Stimulated activated CD8-positive, alpha-beta memory T cell treated with anti-CD3 and anti-CD28 coated beads, Interleukin-15, amount 100 ng/mL, for 1 hour (primary cell): ENCODE results near the gene ST8SIA6.
A peak's percentile ranks its signal among the peaks of the same experiment; 100 is the strongest.
"Not testable (repeated sequence)": the region's sequence is repeated elsewhere in the genome, so short reads cannot be mapped to it uniquely, and the experiment has no call there.

Experiments
- DNase-seq: peaks from one replicate; pipeline ENCODE4 v3.0.0-alpha.2; 2020; ENCODE audit warnings: low read depth

ST8SIA6 gene

DNA sequence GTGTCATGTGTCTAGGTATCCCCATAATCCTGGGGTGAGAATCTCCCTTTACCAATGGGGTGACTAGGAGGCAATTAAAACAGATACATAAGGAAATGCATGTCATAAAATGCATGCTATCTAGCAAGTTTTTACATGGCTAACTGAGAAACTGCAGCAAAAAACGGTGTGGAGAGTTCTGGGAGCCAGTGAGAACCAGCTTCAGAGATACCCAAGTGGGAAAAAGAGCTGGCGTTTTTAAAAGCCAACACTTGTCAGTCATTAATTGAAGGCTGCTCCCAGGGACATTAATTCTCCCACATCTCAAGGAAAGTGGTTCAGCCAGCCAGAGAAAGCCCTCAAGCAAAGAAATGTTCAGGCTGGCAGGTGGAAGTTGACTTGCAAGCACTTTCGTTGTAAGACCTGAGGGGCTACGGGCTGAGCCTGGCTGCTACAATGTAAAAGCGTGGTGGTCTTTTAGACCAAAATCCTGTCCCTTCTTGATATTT lies 28.1 kb downstream of the ST8SIA6 start:
- no peak for DNase-seq

DNA sequence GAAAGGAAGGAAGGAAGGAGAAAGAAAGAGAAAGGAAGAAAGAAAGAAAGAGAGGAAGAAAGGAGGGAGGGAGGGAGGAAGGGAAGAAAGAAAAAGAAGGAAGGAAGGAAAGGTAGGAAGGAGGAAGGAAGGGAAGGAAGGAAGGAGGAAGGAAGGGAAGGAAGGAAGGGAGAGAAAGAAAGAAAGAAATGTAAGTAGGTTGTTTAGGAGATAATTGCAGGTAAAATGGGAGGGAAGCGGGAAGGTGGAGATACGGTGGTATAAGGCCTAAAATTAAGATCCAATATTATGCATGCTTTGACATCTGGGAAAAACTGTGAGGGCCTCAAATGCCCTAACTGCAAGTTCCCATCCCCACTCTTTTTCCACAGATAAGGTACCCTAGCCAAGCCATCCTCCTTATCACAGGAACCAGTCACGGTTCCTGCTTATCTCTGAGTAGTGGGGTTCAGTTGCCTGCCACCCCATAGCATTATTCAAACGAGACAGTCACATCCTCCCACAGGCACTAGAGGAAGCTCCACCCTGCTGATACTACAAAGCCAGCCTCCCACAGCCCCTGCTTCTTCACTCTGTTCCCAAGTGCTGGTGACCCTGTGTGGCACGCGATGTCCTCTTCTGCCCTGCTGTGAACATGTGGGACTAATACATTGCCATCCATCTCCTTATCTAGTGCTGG lies 28.7 kb downstream of the ST8SIA6 start:
- peak; percentile 8 for DNase-seq

GRCh38 chr10:17423632-17424186 lies 30.7 kb downstream of the ST8SIA6 start:
- no peak for DNase-seq

DNA sequence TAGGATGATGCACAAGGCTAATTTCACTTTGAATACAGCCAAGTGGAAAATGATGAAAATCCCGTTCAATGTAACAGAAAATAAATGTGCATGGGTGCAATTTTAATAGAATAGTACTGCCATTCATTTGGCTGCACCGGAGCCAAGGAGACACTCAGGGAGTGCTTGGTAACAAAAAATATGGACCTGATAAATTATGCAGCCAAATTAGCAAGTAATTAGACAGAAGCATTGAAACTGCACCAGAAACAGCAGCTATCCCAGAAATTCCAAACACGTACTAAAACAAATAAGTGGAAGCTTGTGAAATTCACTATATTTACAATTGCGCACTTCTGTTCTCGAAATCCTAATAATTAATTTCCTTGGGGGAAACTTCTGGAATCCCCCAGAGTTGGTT lies 31.5 kb downstream of the ST8SIA6 start:
- DNase-seq, result no peak

DNA sequence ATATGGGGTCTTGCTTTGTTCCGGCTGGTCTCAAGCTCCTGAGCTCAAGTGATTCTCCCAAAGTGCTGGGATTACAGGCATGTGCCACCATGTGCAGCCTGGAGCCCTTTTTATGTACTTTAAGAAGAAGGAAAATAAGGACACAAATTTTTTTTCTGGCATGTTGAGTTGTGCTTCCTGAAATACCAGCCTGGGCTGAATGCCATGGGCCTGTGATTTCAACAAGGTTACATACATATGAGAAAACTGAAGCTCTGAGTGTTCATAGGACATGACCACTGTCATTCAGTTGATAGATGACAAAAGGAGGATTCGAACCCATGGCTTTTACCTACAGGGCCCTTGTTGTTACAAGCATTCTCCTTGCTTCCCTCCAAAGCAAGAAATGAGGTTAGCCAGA lies 36.1 kb downstream of the ST8SIA6 start:
- no peak for DNase-seq

- DNase-seq, result no peak
Observed at GRCh38 chr10:17416442-17417211, 37.8 kb downstream of the ST8SIA6 start.

DNA sequence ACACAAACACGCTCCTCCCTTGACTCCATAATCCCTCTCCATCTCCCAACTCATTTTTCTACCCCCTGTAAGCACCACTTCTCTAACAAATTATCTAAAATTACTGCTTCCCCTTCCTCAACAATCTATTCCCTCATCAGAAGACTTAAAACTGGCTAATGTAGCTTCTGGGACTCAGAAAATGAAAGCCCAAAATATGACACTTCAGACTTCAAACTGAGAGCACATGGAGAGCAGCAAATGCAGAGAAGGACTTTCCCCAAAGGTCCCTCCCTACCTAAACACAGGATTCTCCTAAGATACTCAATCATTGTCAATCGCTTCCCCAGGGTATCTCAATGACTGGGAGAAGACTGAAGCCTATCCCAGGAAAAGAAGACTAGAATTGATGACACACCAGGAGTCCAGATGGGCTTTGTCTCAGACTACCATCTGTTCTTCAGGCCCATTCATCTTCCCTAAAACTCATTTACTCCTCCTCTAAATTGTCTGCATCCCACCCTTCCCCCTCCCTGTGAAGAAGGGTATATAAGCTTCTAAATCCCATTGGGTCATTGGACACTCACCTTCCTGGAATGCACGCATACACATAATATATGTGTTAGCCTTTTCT lies 39.2 kb downstream of the ST8SIA6 start:
- DNase-seq, result no peak

- DNase-seq, result no peak
Observed at GRCh38 chr10:17414484-17414883, 39.9 kb downstream of the ST8SIA6 start.

GRCh38 chr10:17413876-17414275 lies 40.5 kb downstream of the ST8SIA6 start:
- no peak for DNase-seq

DNA sequence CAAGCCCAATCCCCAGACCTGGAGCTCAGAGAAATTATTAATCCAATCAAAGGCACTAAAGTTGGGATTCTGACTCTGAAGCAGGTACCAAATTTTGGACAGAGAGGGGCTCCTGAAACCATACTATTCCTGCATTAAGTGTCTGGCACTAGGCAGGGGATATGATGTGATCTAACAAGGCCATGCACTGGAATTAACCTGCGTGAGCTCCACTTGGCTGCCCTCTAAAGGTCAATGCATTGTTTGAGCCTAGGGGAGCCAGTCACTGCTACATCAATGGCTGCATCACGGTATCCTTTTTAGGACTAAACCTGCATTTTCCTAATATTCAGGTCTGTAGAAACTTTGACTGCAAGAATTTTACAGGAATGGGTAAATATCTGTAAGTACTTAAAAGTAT lies 42.1 kb downstream of the ST8SIA6 start:
- no peak for DNase-seq

DNA sequence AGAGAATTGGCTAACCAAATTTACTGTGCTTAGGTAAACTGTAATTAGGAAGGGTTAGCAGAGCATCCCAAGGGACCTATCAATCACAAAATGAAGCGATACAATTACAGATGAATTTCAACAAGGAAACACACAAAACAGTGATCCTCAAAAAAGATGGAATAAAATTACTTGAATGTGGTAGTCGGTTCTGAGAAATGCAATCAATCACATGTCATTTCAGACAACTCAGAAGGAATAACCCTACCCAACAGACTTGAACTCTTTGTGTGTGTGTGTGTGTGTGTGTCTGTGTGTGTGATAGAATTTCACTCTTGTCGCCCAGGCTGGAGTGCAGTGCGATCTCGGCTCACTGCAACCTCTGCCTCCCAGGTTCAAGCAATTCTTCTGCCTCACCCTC lies 43.5 kb downstream of the ST8SIA6 start:
- no peak for DNase-seq

DNA sequence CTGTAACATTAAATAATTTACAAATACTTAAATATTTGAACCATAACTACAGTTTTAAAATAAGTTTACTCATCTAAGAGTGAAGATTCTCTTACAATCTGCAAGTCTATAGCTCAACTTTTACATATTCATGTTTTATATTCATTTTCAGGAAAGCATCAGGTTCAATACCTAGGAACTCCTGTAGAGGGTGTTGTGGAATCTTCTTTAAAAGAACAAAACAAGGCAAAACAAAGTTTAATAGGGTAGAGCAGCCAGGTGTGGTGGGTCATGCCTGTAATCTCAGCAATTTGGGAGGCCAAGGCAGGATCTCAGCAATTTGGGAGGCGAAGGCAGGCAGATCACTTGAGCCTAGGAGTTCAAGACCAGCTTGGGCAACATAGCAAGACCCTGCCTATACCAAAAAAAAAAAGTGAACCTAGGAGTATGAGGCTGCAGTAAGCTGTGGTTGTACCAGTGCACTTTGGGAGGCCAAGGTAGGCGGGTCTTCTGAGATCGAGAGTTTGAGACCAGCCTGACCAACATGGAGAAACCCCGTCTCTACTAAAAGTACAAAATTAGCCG lies 45.1 kb downstream of the ST8SIA6 start:
- no peak for DNase-seq

DNA sequence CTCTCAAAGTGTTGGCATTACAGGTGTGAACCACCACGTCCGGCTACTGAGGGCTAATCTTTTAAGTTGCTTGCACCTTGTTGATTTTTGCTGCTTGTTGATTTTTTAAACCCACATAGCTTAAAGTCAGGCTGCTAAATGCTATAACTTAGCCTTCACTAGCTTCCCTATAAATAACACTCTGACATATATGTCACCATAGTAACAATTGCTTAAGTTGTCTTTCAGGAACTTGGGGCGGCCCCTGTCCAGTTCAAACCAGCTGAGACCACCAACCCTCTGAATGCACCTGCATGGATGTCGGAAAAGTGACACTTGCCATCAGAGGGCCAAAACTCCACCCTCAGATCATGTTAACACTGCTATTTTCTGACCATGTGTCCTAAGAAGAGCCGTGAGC lies 47.3 kb downstream of the ST8SIA6 start:
- no peak for DNase-seq

- DNase-seq, result no peak
Observed at GRCh38 chr10:17406036-17406834, 48.2 kb downstream of the ST8SIA6 start.

GRCh38 chr10:17403161-17403560 lies 51.2 kb downstream of the ST8SIA6 start:
- DNase-seq, result no peak

- DNase-seq, result not testable (repeated sequence)
Observed at GRCh38 chr10:17402040-17402439, 52.4 kb downstream of the ST8SIA6 start.

DNA sequence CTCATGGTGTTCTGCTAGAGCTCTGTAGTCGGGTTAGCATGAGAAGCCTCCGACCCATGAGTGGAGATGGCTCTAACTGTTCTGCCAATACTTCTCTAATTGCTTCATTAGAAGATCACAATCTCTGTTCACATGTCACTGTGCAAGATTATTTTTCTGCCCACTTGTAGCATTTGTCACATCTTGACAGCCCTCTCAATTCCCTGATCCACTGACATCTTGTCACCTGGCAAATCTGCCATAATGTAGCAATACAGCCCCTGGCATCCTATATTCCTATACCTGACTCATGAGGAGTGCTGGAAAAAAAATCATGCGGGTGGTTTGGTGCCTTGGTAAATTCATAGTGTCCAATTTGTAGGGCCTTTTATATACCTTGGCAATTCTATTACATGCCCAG lies 58.4 kb downstream of the ST8SIA6 start:
- no peak for DNase-seq

GRCh38 chr10:17394854-17395253 lies 59.5 kb downstream of the ST8SIA6 start:
- no peak for DNase-seq

DNA sequence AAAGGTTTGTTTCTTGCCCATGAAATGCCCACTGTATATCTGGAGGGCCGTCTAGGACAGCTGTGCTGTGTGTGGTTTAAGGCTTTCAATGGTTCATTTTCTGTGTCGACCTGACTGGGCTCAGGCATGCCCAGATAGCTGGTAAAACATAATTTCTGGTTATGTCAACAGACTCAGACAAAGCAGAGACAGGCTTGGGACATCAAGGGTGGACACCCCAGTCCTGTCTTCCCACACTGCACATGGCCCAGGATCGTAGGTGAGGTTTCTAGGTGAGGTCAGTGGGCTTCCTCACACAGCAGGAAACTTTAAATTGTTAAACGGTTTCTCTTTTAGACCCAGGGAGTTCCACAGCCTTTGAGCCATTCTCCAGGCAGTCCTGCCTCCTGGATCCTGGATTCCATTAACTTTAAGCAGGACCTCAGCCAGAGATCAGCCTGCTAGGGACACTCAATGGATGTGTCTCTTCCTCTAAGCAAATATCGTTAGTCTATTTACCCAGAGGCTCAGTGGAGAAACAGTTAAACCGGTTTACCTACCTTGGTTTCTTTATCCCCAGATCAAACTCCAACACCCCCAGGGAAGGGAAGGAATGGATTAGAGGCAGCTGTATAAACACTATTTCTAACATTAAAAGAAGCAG lies 66.4 kb downstream of the ST8SIA6 start:
- DNase-seq, result no peak

DNA sequence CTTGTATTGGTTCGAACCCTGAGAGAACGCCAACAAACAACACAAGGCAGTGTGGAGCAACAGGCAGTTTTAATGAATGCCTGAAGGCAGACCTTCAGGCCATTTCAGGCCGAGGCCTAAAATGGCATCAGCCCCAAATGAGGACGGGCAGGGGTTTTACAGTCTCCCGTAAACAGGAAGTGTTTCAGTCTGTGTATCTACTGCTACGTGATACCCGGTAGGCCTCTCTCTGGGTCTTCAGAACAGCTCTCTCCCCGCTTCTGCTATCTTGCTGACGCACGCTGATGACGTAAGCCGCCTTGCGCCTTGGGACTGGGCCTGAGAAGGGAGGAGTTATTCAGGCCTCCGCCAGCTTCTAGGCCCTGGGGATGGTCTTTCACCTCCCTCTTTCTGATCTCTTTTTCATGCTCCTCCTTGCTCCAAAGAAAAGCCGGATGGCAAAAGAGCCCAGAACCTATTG lies 67.7 kb downstream of the ST8SIA6 start:
- DNase-seq, result no peak

- no peak for DNase-seq
Observed at GRCh38 chr10:17386021-17386420, 68.4 kb downstream of the ST8SIA6 start.
